ENCODE measurements around the gene FADS1.

FADS1 gene

GRCh38 chr11:61793083-61793828 is 23.5 kb downstream of the FADS1 start:
- no peak for DNase-seq

GRCh38 chr11:61792310-61793082 is 24.3 kb downstream of the FADS1 start, which contains the start of the genes FEN1 and TMEM258:
Gene FEN1, plus strand, starts transcription at chr11:61792911. Its CDS starts 2,451 bp downstream, at chr11:61795362.
Gene TMEM258, minus strand, starts transcription at chr11:61792599. Its CDS starts 41 bp downstream, at chr11:61792558.
- peak; percentile 89 for DNase-seq

- peak; percentile 42 for DNase-seq
These were observed 25.0 kb downstream of the FADS1 start for GRCh38 chr11:61791737-61792309.

DNA sequence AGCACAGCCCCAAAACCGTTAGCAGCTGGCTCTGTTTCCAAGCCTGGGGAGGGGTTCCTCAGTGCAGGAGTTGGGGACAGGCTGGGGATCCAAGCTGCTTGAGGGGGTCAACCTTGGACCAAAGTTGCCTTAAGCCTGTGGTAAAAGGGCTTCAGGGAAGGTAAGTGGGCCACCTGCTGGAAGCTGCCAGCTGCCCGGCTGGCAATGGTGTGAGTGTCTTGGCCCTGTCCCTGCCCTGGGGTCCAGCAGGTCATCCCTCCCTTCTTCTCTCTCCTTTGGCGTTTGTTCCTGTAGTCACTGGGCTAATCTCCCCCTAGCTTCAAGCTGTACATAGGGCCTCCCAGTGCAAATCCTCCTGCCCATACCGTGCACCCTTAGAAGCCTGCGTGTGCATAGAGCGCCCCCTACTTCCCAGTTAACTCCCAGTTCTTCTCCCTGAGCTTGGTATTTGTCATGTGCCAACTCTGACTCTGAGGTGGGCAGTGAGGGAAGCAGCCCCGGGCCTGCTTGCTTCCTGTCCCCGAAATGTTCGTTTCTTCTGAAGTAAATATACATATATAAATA is 28.8 kb downstream of the FADS1 start:
- DNase-seq: no peak

DNA sequence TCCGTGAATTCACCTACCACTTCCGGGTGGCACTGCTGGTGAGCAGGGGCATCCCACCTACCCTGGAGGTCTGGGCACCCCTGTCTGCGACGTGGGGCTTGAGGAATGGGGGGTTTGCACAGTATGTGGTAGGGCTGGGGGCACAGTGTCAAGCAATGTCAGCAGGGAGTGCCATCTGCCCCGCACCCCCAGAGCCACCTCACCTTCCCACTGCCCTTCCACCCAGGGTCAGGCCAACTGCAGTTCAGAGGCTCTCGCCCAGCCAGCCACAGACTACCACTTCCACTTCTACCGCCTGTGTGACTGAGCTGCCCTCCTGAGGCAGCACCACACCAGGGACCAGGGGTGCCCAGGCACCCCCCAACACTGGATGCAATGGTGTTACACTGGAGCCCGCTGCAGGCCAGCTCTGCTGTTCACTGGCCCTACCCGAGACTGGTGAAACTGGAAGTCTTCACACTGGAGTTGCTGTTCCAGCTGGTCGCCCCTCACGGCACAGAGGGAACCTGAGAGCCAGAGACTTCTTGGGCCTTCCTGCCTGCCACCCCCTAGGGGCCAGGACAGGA is 30.9 kb downstream of the FADS1 start:
- DNase-seq: no peak

- no peak for DNase-seq
These were observed 32.3 kb downstream of the FADS1 start for GRCh38 chr11:61784506-61784805.

GRCh38 chr11:61783717-61784505 is 32.9 kb downstream of the FADS1 start:
- DNase-seq: no peak

GRCh38 chr11:61782841-61783240 is 34.0 kb downstream of the FADS1 start:
- no peak for DNase-seq

DNA sequence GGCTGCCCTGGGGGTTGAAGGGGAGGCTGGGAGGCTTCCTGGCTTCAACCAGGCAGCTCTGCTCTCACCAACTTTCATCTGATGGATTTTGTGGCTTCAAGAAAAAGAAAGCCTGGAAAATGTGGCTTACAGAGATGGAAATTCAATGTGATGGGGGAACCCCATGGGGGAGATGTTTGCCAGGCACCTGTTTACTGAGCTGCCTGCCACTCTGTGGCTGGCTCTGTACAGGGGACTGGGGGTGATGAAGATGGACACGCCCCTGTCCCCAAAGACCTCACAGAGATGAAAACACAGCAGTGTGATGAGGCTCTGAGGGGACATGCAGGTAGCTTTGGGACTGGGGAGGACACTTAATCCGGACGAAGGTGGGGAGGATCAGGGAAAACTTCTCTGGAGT is 34.5 kb downstream of the FADS1 start:
- DNase-seq: no peak

- no peak for DNase-seq
These were observed 35.2 kb downstream of the FADS1 start for GRCh38 chr11:61781585-61781984.

DNA sequence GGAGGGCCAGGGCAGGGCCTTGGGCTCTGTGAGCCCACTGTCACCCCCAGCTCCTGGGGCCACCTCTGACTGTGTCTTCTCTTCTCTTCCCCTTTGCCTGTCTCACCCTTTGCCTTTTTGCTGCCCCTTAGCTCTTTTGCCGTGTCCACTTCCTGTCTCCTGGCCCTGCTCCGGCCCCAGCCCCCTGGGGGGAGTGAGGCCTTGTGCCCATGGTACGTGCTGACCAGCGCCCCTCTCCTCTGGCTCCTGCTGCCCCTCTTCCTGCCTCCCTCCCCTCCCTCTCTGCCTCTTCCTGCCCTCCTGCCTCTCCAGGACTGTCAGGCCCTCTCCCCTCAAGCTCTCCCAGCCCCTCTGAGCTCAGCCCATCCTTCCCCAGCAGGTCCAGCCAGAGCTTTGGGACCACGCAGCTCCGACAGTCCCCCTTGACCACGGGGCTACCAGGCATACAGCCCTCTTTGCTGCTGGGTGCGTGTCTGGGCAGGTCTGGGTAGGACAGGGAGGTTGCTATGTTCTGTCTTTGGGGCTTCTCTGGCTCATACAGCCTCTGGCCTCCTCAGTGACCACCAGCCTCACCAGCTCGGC is 36.1 kb downstream of the FADS1 start:
- no peak for DNase-seq

DNA sequence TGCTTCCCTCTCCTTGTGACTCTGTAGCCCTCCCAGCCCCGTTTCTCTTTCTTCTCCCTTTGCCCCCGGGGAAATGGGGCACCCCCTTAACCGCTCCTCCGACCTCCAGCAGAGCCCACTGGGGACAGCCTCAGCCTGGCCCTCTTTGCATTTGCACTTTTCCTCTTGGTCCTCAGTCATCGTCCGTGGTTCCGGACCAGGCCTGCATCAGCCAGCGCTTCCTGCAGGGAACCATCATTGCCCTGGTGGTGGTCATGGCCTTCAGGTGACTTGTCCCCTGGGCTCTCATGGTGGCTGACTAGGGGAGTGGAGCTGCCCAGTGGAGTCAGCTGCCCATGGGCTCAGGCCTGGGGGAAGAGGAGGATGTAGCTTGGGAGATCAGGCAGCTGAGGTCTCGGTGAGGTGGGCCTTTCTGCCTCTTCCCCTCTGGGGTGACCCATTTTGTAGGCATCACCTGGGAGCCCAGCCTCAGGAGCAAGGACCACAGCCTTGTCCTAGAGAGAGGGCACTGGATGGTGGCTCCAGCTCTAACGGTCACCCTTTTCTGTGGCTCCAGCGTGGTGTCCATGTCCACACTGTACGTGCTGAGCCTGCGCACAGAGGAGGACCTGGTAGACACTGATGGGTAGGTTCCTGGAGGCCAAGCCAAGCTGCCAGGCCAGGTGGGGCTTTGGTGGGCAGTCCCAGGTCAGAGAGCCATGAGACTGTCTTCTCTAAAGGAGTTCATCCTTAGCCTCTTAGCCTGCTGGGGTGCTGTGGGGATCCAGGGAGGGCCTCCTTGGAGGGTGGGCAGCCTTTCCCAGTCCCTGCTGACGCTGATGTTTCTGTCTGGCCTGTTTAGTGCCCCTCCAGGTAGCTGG is 36.9 kb downstream of the FADS1 start:
- no peak for DNase-seq

DNA sequence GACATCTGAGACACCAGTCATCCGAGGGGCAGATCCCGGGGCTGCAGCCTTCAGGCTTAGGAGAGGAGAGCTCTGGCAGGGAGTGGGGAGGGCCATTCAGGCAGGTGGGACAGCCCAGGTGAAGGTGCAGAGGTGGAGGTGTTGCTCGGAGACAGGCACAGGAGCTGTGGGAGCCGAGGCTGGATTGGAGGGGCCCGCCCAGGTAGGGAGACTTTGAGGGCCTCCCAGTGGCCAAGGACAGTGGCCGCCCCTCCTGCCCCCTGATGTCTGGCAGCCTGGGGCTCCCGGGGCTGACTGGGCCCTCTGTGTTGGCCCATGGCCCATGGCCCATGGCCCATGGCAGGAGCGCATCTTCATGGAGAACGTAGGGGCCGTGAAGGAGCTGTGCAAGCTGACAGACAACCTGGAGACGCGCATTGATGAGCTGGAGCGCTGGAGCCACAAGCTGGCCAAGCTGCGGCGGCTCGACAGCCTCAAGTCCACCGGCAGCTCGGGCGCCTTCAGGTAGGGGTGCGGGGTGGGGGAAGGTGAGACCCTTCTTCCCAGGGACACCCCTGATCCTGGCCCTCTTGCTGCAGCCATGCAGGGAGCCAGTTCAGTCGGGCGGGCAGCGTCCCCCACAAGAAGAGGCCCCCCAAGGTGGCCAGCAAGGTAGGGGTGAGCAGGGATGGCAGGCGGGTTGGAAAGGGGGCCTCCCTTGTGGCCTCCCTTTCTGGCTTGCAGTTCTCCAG is 37.7 kb downstream of the FADS1 start:
- no peak for DNase-seq

GRCh38 chr11:61778357-61778886 is 38.4 kb downstream of the FADS1 start:
- DNase-seq: no peak

- DNase-seq: peak; percentile 52
These were observed 39.3 kb downstream of the FADS1 start for GRCh38 chr11:61777234-61778090.

GRCh38 chr11:61776561-61777075 is 40.2 kb downstream of the FADS1 start:
- peak; percentile 36 for DNase-seq

- no peak for DNase-seq
These were observed 40.9 kb downstream of the FADS1 start for GRCh38 chr11:61775606-61776554.

DNA sequence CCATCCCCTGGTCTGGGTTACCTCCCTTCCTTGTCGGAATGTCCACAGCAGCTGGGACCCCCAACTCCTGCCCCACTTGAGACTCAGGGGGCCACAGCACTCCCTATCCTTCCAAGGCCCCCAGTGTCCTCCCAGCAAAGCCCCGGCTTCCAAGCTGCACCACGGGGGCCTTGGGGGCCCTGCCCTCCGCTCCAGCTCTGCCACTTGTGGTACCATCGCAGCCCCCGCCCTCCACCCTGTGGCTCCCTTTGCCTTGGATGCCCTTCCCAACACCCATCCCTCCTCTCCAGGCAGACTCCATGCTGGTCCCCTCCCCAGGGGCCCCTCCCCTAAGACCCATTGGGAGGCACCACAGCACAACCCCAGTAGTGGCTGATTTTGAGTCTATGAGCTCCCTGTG is 41.7 kb downstream of the FADS1 start:
- DNase-seq: no peak

Data from stimulated activated naive CD4-positive, alpha-beta T cell treated with Interleukin-2 at 50 U/mL for 16 hours (primary cell).